ENCODE data around the gene LHX5. TPM values are rescaled to one million over a fixed set of nuclear protein-coding genes. Genes with fewer than 3 reads are reported as not detected.
"Not testable (repeated sequence)": the region's sequence is repeated elsewhere in the genome, so short reads cannot be mapped to it uniquely, and the experiment has no call there.

LHX5 gene
- 0.12 TPM in 1 of 2 replicates, not detected in the other for total RNA-seq (2014; rRNA removed; shearing (Covaris generic))

GRCh38 chr12:113471619-113472171 lies at the start of gene LHX5:
Gene LHX5 (minus strand): TSS chr12:113471871. CDS start chr12:113471498, 373 bp downstream.
- DNase-seq (ENCODE audit: low read depth): no peak

DNA sequence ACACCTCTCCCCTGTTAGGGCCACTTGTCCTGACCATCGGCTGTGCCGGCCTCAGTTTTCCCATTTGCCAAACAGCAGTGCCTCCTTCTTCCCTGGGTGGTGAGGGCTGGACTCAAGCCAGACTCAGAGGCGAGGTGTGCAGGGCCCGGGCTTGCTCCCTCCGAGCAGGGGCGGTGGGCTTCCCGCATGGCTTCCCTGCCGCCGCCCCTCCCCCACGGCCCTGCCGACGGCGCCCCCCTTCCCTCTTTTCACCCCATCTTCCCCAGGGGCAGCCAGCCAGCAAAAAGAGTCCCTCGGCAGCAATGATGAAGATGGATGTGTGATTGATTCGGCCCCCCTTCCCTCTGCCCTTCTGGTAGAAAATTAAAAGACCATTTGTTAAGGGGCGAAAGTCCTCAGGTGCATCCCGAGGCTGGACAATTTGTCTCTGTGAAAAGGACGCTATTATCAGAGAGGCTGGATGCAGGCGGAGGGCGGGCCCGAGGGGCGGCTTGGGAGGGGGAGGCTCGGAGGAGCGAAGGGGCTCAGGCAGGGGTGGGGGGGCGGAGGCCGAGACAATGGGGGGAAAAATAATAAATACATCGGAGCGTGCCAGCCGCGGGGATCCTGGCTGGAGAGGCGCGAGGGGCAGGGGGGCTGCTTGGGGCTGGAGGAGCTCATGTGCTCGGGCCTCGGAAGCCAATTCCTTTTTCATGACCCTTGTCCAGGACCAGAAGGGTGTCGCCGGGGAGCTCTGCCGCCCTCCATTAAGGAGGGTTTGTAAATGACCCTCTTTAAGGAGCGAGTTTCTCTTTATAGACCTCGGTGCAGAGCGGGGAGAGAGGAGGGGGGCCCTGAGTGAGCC lies 48.0 kb upstream of the LHX5 start:
- no peak for DNase-seq (ENCODE audit: low read depth)

DNA sequence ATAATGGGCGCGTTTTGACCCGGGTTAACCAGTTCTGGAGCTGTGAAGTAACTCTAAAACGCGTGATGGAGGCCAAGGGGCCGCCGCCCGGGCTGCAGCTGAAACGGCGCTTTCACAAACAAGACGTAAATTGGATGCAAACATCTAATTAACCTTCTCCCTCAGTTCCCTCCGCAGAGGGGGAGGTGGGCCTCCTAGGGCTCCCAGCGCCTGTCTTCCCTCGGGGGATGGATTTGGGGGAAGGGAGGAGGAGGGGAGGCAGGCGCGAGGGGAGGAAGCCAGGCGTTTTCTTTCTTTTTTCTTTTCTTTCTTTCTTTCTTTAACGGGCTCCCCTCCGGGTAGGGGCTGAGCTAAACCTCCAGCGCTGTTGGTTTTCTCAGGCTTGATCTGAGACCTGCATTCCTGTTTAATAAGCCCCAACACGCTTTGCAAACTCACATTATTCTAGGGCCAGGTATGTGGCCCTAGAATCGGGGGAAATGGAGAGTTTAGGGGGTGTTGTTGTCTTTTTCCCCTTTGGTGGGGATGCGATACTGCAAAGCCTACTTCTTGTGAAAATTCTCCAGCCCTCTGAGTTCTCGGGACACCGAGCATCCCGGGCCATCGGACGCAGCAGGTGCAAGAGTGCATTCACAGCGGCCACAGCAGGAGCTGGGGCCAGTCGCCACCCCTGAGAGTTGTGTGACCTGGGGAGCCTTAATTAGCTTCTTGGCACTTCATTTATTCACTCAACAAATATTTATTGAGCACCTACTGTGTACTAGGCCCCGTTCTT lies 43.6 kb upstream of the LHX5 start:
- DNase-seq (ENCODE audit: low read depth): no peak

DNA sequence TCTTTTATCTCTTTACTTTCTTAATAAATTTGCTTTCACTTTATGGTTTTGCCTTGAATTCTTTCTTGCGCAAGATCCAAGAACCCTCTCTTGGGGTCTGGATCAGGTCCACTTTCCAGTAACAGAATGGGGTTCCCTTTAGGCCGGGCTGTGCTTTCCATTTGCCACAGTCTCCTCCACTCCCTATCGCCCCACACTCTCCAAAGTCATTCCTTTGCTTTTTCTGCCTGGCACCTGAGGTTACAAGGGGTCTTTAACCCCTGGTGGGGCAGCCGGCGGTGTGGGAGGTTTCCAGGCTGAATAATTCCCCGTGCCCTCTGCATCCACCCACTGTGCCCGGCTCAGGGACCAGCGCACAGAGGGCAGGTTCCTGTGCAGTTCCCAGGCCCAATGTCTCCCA lies 42.9 kb upstream of the LHX5 start:
- no peak for DNase-seq (ENCODE audit: low read depth)

GRCh38 chr12:113512568-113512967 lies 40.9 kb upstream of the LHX5 start:
- no peak for DNase-seq (ENCODE audit: low read depth)

DNA sequence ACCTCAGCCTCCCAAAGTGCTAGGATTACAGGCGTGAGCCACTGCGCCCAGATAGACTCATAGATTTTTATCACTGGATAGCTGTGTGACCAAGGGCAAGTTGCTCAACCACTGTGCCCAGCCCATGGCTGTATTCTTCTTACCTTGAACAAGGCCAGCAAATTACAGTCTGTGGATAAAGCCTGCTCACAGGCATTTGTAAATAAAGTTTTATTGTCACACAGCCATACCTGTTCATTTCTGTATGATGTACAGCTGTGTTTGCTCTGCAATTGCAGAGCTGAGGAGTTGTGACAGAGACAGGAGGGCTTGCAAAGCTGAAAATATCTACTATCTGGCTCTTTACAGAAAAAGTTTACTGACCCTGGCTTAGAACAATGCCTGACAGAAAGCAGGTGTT lies 35.2 kb upstream of the LHX5 start:
- DNase-seq (ENCODE audit: low read depth): no peak

GRCh38 chr12:113505941-113506340 lies 34.3 kb upstream of the LHX5 start:
- no peak for DNase-seq (ENCODE audit: low read depth)

DNA sequence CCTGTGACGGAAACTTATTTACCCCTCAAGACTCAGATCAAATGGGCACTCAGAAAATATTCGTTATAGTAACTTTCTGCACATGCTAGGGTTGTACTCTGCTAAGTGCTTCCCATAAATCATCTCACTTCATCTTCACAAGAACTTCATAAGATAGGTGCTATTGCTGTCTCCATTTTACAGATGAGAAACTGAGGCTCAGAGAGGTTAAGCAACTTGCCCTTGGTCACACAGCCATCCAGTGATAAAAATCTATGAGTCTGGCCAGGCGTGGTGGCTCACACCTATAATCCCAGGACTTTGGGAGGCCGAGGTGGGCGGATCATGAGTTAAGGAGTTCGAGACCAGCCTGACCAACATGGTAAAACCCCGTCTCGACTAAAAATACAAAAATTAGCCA lies 33.2 kb upstream of the LHX5 start:
- DNase-seq (ENCODE audit: low read depth): no peak

DNA sequence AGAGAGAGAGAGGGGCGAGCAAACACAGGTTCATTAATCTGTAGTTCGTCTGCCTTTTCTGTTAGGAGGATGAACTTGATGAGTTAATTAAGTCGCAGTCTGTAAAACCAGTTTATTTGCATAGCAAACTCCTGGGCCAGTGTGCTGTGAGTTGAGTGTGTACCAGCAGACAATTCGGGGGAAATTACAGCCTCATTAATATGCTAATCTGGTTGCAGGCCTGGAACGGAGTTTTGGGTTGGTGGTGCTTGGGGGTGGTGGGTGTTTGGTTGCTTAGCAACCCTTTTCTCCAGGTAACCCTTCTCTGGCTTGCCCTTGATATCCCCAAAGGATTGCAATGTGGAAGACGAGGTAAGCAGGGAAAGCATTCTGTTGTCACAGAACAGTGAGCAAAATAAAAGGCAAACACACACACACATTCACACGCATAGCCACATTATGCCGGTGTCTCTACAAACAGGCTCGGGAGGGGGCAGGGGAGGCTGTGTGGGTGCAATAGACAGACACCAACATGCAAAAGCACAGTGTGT lies 29.2 kb upstream of the LHX5 start:
- DNase-seq (ENCODE audit: low read depth): no peak

GRCh38 chr12:113500306-113500675 lies 28.6 kb upstream of the LHX5 start:
- DNase-seq (ENCODE audit: low read depth): no peak

GRCh38 chr12:113498490-113498889 lies 26.8 kb upstream of the LHX5 start:
- DNase-seq (ENCODE audit: low read depth): no peak

GRCh38 chr12:113497693-113498092 lies 26.0 kb upstream of the LHX5 start:
- no peak for DNase-seq (ENCODE audit: low read depth)

DNA sequence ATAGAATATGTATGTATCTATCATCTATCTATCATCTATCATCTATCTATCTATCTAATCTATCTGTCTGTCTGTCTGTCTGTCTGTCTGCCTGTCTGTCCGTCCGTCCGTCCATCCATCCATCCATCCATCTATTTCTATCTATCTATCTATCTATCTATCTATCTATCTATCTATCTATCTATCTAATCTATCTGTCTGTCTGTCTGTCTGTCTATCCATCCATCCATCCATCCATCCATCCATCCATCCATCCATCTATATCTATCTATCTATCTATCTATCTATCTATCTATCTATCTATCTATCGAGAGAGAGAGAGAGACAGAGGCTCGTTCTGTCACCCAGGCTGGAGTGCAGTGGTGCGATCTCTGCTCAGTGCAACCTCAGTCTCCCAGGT lies 24.3 kb upstream of the LHX5 start:
- not testable (repeated sequence) for DNase-seq (ENCODE audit: low read depth)

GRCh38 chr12:113488322-113488721 lies 16.7 kb upstream of the LHX5 start:
- no peak for DNase-seq (ENCODE audit: low read depth)

GRCh38 chr12:113486722-113487121 lies 15.1 kb upstream of the LHX5 start:
- DNase-seq (ENCODE audit: low read depth): no peak

GRCh38 chr12:113485330-113485729 lies 13.7 kb upstream of the LHX5 start:
- DNase-seq (ENCODE audit: low read depth): no peak

DNA sequence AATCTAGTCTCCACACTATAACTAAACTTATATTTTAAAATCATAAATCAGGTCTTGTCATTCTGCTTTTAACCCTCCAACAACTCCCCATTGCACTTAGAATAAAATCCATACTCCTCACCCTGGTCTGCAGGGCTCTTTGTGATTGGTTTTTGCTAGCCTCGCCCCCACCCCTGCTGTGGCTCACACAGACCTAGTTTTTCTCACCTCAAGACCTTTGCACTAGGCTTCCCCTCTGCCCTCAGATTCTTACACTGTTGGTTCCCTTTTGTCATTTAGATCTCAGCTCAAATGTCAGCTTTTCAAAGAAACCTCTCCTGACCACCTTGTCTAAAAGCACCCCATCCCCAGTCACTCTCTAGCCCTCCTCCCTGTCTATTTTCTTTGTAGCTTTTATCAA lies 10.7 kb upstream of the LHX5 start:
- no peak for DNase-seq (ENCODE audit: low read depth)

GRCh38 chr12:113480336-113480971 lies 8.8 kb upstream of the LHX5 start:
- DNase-seq (ENCODE audit: low read depth): no peak

DNA sequence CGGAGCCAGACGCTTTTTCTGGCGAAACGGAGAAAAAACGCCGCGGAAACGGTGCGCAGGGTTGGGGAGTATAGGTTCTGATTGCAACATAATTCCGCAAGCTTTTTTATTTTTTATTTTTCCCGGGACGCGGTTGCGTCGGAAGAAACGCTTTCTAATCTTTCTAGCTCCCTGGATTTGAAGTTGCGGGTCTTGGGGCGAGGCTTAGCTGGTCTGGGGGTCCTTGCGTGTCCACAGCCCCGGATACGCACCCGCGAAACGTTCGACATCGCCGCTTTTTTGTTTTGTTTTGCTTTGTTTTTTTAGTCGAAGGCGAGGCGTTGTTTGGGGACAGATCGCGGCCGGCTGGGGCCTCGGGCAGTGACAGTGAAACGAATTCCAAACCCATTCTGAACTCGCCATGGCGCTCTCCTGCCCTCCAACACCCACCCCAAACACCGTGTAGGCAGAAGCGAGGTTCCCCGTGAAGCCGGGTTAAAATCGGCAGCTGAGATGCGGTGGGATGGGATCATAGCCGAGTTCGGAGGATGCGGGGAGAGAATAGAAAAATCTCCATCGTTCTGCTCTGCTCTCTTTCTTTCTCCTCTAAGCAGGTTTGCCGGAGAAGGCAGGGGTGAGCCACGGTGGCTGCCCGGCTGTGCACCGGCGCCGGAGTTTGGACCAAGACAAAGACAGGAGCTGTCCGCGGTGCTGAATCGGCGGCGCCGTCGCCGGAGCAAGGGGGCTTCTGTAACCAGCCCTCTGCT lies 8.1 kb upstream of the LHX5 start:
- no peak for DNase-seq (ENCODE audit: low read depth)

GRCh38 chr12:113479216-113479589 lies 7.5 kb upstream of the LHX5 start:
- DNase-seq (ENCODE audit: low read depth): no peak

GRCh38 chr12:113478351-113479011 lies 6.8 kb upstream of the LHX5 start:
- DNase-seq (ENCODE audit: low read depth): no peak
